GM12878 (cell line): ENCODE results near the gene TM4SF18. TPM values are rescaled to one million over a fixed set of nuclear protein-coding genes. Genes with fewer than 3 reads are reported as not detected.

Source experiments
- ATAC-seq: fragments of 200-7000 bp; cut with Tn5 transposase; 3 replicates; pipeline ENCODE4 v1.9.1; 2020; ENCODE audit warnings: mild to moderate bottlenecking, moderate library complexity
- BruUV-seq: library from RNA; stranded (reverse); fragments of 400-500 nt; replicated peaks from 2 replicates; lab custom pipeline; 2021; lab: Mats Ljungman, UMichigan
- CTCF ChIA-PET: fragments of 300-600 bp; sonication (Branson Sonifier 250); formaldehyde crosslinking; extraction: SDS; loops from one replicate; lab custom pipeline; 2021; ENCODE audit warnings: inconsistent platforms; lab: Yijun Ruan, JAX
- POLR2A ChIA-PET: fragments of 350-600 bp; formaldehyde crosslinking; extraction: SDS; loops from one replicate; lab custom pipeline; 2021; ENCODE audit warnings: inconsistent platforms; lab: Charles Lee
- RAD21 ChIA-PET: fragments of 300-600 bp; sonication (Branson Sonifier 250); formaldehyde crosslinking; loops from one replicate; lab custom pipeline; 2023; ENCODE audit warnings: antibody characterized with exemption; ENCODE audit not compliant: unreplicated experiment; lab: Charles Lee
- SMC1A ChIA-PET: fragments of 300-600 bp; sonication (Branson Sonifier 250); formaldehyde crosslinking; loops from one replicate; lab custom pipeline; 2023; ENCODE audit not compliant: unreplicated experiment, uncharacterized antibody; lab: Charles Lee
- DNase-seq: peaks from one replicate; pipeline ENCODE4 v3.0.0-alpha.2; 2011; ENCODE audit warnings: low read depth, low spot score
- FAIRE-seq: peaks from 3 replicates; lab custom pipeline; 2011; peaks lifted over from hg19 to GRCh38; lab: Jason Lieb, UNC
- H2AFZ ChIP-seq: 2 replicates; pipeline ENCODE4 v1.6.0; 2011; ENCODE audit warnings: low read depth, low read length, control low read depth; ENCODE audit not compliant: control insufficient read depth
- H3K27ac ChIP-seq: 2 replicates; pipeline ENCODE4 v1.5.1; 2011; ENCODE audit warnings: control low read depth; ENCODE audit not compliant: control insufficient read depth, insufficient read depth
- H3K27me3 ChIP-seq, 2 experiments: replicated peaks in 1 of 2; 2 replicates each; pipeline versions ENCODE4 v1.6.0 to v1.6.1; 2011; ENCODE audit warnings: low read length in 1 of 2; ENCODE audit not compliant: control insufficient read depth in 2 of 2, insufficient read depth in 2 of 2
- H3K36me3 ChIP-seq, 2 experiments: 2 replicates each; pipeline ENCODE4 v1.5.1; 2011; ENCODE audit warnings: low read length in 1 of 2; ENCODE audit not compliant: control insufficient read depth in 2 of 2, insufficient read depth in 2 of 2
- H3K4me1 ChIP-seq: 2 replicates; pipeline ENCODE4 v1.6.1; 2011; ENCODE audit warnings: mild to moderate bottlenecking, low read length, moderate library complexity, mixed read lengths; ENCODE audit not compliant: control insufficient read depth, insufficient read depth
- H3K4me2 ChIP-seq: 2 replicates; pipeline ENCODE4 v1.6.0; 2011; ENCODE audit warnings: control low read depth; ENCODE audit not compliant: control insufficient read depth, insufficient read depth
- H3K4me3 ChIP-seq: fragments of 200-600 bp; sonication (generic); 2 replicates; pipeline ENCODE4 v1.5.1; 2016
- H3K79me2 ChIP-seq: 2 replicates; pipeline ENCODE4 v1.6.0; 2011; ENCODE audit warnings: low read length; ENCODE audit not compliant: control insufficient read depth, insufficient read depth
- H3K9ac ChIP-seq: 2 replicates; pipeline ENCODE4 v1.8.0; 2011; ENCODE audit warnings: low read length, control low read depth, mixed read lengths; ENCODE audit not compliant: control insufficient read depth, insufficient read depth
- H3K9me3 ChIP-seq: replicated peaks from 3 replicates; pipeline ENCODE4 v1.5.1; 2011; ENCODE audit warnings: mild to moderate bottlenecking, low read length; ENCODE audit not compliant: control insufficient read depth, insufficient read depth
- H4K20me1 ChIP-seq: 2 replicates; pipeline ENCODE4 v1.6.0; 2011; ENCODE audit not compliant: control insufficient read depth, insufficient read depth
- DPF2 ChIP-seq: fragments of 450-650 bp; IDR thresholded peaks from 2 replicates; pipeline ENCODE4 v1.6.1; 2017; ENCODE audit warnings: mild to moderate bottlenecking
- GABPA ChIP-seq: IDR thresholded peaks from 2 replicates; pipeline ENCODE4 v1.6.1; 2014; ENCODE audit warnings: antibody characterized with exemption, low read depth, mild to moderate bottlenecking, inconsistent platforms
- HDAC6 ChIP-seq: fragments of 200-600 bp; sonication (generic); IDR thresholded peaks from one replicate; pipeline ENCODE4 v1.8.0; 2017; ENCODE audit warnings: antibody characterized with exemption; ENCODE audit not compliant: unreplicated experiment
- MTA2 ChIP-seq: fragments of 450-650 bp; IDR thresholded peaks from 2 replicates; pipeline ENCODE4 v1.6.1; 2016; ENCODE audit warnings: low read depth, mild to moderate bottlenecking, moderate library complexity
- NR2C1 ChIP-seq: fragments of 450-650 bp; IDR thresholded peaks from 2 replicates; pipeline ENCODE4 v1.6.1; 2017; ENCODE audit warnings: antibody characterized with exemption, mild to moderate bottlenecking, moderate library complexity
- RCOR1 ChIP-seq: conservative IDR thresholded peaks from 2 replicates; pipeline ENCODE4 v1.6.1; 2012; ENCODE audit warnings: low read depth, low read length, improper control_type of control experiment
- SIX5 ChIP-seq: IDR thresholded peaks from 2 replicates; pipeline ENCODE4 v1.6.1; 2011; ENCODE audit warnings: mild to moderate bottlenecking, low read depth, low read length, moderate library complexity; ENCODE audit not compliant: severe bottlenecking
- SRF ChIP-seq, 2 experiments: IDR thresholded peaks; 2 replicates each; pipeline ENCODE4 v1.6.1; 2011; ENCODE audit warnings: low read depth in 2 of 2, low read length in 2 of 2, mild to moderate bottlenecking in 1 of 2, moderate library complexity in 1 of 2
- WGBS: methylation state at CpG from one replicate; pipeline ENCODE4 v1.1.6; 2016; ENCODE audit warnings: low lambda C conversion rate; ENCODE audit not compliant: insufficient replicate concordance, insufficient coverage; ENCODE audit errors: missing lambda C conversion rate; 5-methylcytosine and 5-hydroxymethylcytosine counted together
- in situ Hi-C: fragments of 300-500 bp; cut with MboI; formaldehyde crosslinking; loops from 9 replicates; pipeline ENCODE4 v1.14.3; 2018; ENCODE audit warnings: mixed read lengths
- intact Hi-C: fragments of 100-400 bp; cut with micrococcal nuclease; formaldehyde crosslinking; loops from one replicate; pipeline ENCODE4 v1.14.2; 2022; ENCODE audit not compliant: unreplicated experiment
- polyA plus RNA-seq, 11 experiments: library from polyadenylated mRNA; depleted of rRNA in 4 of 11; unstranded in 6 of 11; stranded (reverse) in 5 of 11; fragments of >200 nt; fragmentation: Nextera tagmentation in 4 of 11; fragmentation: Illumina TruSeq in 1 of 11; extraction: Ambion mirVana in 4 of 11; extraction: Trizol in 1 of 11; gene quantifications; 1 replicate in 1 of 11; 2 replicates in 10 of 11; pipeline versions ENCODE4 v1.2.1 to v1.2.3, GENCODE V29; 2011 to 2016; ENCODE audit warnings: inconsistent platforms in 2 of 11, missing spikeins in 2 of 11, low read depth in 1 of 11
- total RNA-seq, 4 experiments: library from RNA; depleted of rRNA in 3 of 4; stranded (reverse); fragments of >200 nt in 3 of 4; fragmentation: Illumina TruSeq in 1 of 4; extraction: Trizol in 1 of 4; gene quantifications; 2 replicates each; pipeline versions ENCODE4 v1.2.1 to v1.2.3, GENCODE V29; 2013 to 2021
- TF ChIP-seq, protein P1 (sequence below): fragments of 450-650 bp; IDR thresholded peaks from 2 replicates; pipeline ENCODE4 v1.6.1; 2017; ENCODE audit warnings: mild to moderate bottlenecking
- TF ChIP-seq, protein P2 (sequence below): IDR thresholded peaks from 2 replicates; pipeline ENCODE4 v1.6.1; 2012; ENCODE audit warnings: improper control_type of control experiment, low read depth, low read length; ENCODE audit not compliant: insufficient replicate concordance
- TF ChIP-seq, protein P3 (sequence below): fragments of 450-650 bp; IDR thresholded peaks from 2 replicates; pipeline ENCODE4 v1.6.1; 2016; ENCODE audit warnings: mild to moderate bottlenecking

Gene TM4SF18
- total and polyA plus RNA-seq, 10 of the 15 experiments (the other 5 are each of a cell fraction or from before 2014, with no cell fraction given) = 0.01 TPM; not detected in 9

DNA sequence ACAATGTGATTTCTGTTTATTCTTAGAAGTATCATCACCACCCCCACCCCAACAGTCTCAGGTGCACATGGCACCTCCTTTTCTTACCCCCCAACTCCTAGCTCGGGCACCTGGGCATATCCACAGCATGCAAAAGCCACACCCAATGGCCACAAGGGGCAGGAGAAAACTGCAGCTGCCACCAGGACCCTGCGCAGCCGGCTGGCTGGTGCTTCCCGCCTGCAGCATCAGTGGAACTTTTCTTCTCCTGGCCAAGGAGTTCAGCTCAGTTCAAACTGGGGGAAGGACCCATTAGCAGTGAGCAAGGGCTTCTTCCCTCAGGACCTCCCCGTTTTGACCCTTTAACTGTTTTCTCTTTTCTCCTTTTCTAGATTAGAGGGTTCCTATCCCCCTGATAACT, 44.8 kb downstream of the TM4SF18 start:
- SMC1A ChIA-PET = no interaction called here

DNA sequence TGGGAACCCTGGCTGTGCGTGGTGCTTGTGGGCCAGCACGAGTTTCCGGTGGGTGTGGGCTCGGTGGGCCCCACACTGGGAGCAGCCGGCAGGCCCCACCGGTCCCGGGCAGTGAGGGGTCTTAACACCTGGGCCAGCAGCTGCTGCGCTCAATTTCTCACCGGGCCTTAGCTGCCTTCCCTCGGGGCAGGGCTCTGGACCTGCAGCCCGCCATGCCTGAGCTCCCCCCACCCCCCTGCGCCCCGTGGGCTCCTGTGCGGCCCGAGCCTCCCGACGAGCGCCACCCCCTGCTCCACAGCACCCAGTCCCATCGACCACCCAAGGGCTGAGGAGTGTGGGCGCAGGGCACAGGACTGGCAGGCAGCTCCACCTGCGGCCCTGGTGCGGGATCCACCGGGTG, 49.4 kb downstream of the TM4SF18 start:
- intact Hi-C loops (no loop called here), in situ Hi-C loops (no loop called here)
- Histone ChIP-seq H3K4me3 (no peak overlapping the region), H3K27ac (no peak overlapping the region), H3K79me2 (no peaks in the 10 kb centered on the region), H3K4me2 (no peak overlapping the region), H2AFZ (no peak overlapping the region), H3K4me1 (no peaks in the 10 kb centered on the region), H4K20me1 (no peaks in the 10 kb centered on the region), H3K27me3 (no peaks in the 10 kb centered on the region), H3K36me3 (no peaks in the 10 kb centered on the region), H3K9me3 (no peaks in the 10 kb centered on the region), H3K9ac (no peak overlapping the region)
- DNase-seq = no peak
- FAIRE-seq = no peak
- ChIA-PET CTCF (interaction anchor here (0.8 kb wide), 1 partner anchor 8 kb away, joined by 3 read pairs; no protein-coding TSS in a partner anchor), SMC1A (no interaction called here), RAD21 (no interaction called here), POLR2A (no interaction called here)
- 72% methylated on average over 22 of the region's 23 CpGs for WGBS
- ATAC-seq = no peak
- no TSS peak for BruUV-seq
- TF ChIP-seq NR2C1 (no peak), DPF2 (no peak), GABPA (no peak), MTA2 (no peak)
- TF ChIP-seq, protein P1, sequence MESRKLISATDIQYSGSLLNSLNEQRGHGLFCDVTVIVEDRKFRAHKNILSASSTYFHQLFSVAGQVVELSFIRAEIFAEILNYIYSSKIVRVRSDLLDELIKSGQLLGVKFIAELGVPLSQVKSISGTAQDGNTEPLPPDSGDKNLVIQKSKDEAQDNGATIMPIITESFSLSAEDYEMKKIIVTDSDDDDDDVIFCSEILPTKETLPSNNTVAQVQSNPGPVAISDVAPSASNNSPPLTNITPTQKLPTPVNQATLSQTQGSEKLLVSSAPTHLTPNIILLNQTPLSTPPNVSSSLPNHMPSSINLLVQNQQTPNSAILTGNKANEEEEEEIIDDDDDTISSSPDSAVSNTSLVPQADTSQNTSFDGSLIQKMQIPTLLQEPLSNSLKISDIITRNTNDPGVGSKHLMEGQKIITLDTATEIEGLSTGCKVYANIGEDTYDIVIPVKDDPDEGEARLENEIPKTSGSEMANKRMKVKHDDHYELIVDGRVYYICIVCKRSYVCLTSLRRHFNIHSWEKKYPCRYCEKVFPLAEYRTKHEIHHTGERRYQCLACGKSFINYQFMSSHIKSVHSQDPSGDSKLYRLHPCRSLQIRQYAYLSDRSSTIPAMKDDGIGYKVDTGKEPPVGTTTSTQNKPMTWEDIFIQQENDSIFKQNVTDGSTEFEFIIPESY = no peak
- TF ChIP-seq, protein P2, sequence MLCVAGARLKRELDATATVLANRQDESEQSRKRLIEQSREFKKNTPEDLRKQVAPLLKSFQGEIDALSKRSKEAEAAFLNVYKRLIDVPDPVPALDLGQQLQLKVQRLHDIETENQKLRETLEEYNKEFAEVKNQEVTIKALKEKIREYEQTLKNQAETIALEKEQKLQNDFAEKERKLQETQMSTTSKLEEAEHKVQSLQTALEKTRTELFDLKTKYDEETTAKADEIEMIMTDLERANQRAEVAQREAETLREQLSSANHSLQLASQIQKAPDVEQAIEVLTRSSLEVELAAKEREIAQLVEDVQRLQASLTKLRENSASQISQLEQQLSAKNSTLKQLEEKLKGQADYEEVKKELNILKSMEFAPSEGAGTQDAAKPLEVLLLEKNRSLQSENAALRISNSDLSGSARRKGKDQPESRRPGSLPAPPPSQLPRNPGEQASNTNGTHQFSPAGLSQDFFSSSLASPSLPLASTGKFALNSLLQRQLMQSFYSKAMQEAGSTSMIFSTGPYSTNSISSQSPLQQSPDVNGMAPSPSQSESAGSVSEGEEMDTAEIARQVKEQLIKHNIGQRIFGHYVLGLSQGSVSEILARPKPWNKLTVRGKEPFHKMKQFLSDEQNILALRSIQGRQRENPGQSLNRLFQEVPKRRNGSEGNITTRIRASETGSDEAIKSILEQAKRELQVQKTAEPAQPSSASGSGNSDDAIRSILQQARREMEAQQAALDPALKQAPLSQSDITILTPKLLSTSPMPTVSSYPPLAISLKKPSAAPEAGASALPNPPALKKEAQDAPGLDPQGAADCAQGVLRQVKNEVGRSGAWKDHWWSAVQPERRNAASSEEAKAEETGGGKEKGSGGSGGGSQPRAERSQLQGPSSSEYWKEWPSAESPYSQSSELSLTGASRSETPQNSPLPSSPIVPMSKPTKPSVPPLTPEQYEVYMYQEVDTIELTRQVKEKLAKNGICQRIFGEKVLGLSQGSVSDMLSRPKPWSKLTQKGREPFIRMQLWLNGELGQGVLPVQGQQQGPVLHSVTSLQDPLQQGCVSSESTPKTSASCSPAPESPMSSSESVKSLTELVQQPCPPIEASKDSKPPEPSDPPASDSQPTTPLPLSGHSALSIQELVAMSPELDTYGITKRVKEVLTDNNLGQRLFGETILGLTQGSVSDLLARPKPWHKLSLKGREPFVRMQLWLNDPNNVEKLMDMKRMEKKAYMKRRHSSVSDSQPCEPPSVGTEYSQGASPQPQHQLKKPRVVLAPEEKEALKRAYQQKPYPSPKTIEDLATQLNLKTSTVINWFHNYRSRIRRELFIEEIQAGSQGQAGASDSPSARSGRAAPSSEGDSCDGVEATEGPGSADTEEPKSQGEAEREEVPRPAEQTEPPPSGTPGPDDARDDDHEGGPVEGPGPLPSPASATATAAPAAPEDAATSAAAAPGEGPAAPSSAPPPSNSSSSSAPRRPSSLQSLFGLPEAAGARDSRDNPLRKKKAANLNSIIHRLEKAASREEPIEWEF = no peak

More for the DNA sequence above, 44.8 kb downstream of the TM4SF18 start:
- H3K36me3 ChIP-seq = no peaks in the 10 kb centered on the region
- no peaks in the 10 kb centered on the region for H3K79me2 ChIP-seq
- no peak overlapping the region for H3K4me3 ChIP-seq
- ChIA-PET RAD21 (no interaction called here), CTCF (interaction anchor here (1.5 to 1.7 kb wide), 2 partner anchors 10 to 13 kb away, joined by 3 to 4 read pairs; no protein-coding TSS in a partner anchor), POLR2A (interaction anchor here (0.6 to 0.7 kb wide), 2 partner anchors 142 to 166 kb away, joined by 4 to 5 read pairs; no protein-coding TSS in a partner anchor)
- H4K20me1 ChIP-seq = no peaks in the 10 kb centered on the region
- H3K9ac ChIP-seq = no peak overlapping the region
- 56% methylated on average over 5 of the region's 5 CpGs for WGBS
- intact Hi-C loops = no loop called here
- H3K27me3 ChIP-seq = no peaks in the 10 kb centered on the region
- in situ Hi-C loops = no loop called here
- ATAC-seq = no peak
- no peak overlapping the region for H2AFZ ChIP-seq
- H3K4me2 ChIP-seq = no peak overlapping the region
- DNase-seq = no peak
- no peak for TF ChIP-seq HDAC6
- TF ChIP-seq, protein P3, sequence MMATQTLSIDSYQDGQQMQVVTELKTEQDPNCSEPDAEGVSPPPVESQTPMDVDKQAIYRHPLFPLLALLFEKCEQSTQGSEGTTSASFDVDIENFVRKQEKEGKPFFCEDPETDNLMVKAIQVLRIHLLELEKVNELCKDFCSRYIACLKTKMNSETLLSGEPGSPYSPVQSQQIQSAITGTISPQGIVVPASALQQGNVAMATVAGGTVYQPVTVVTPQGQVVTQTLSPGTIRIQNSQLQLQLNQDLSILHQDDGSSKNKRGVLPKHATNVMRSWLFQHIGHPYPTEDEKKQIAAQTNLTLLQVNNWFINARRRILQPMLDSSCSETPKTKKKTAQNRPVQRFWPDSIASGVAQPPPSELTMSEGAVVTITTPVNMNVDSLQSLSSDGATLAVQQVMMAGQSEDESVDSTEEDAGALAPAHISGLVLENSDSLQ = no peak
- TF ChIP-seq SRF (IDR thresholded peaks at IDR 0.05; ENCODE audit: low read depth in 2 of 2, low read length in 2 of 2) = no peak
- TF ChIP-seq SIX5 = no peak
- TF ChIP-seq RCOR1 = no peak
- no peak overlapping the region for H3K27ac ChIP-seq
- no peaks in the 10 kb centered on the region for H3K9me3 ChIP-seq
- H3K4me1 ChIP-seq = no peaks in the 10 kb centered on the region
- BruUV-seq = no TSS peak
- FAIRE-seq = no peak
